KG1 (cell line): ENCODE results near the gene FAM170B.

Experiments used
- DNase-seq: peaks from one replicate; lab custom pipeline; 2025; lab: John Stamatoyannopoulos, UW

Gene FAM170B

GRCh38 chr10:49103761-49104160 lies 30.1 kb downstream of the FAM170B start:
- no peak for DNase-seq

GRCh38 chr10:49099046-49099445 lies 34.8 kb downstream of the FAM170B start:
- no peak for DNase-seq

- DNase-seq = no peak
Observed at GRCh38 chr10:49096890-49097445, 36.9 kb downstream of the FAM170B start.

GRCh38 chr10:49094646-49095045 lies 39.2 kb downstream of the FAM170B start:
- DNase-seq = no peak

- DNase-seq = no peak
Observed at GRCh38 chr10:49093922-49094321, 39.9 kb downstream of the FAM170B start.

- DNase-seq = no peak
Observed at GRCh38 chr10:49092477-49092876, 41.3 kb downstream of the FAM170B start.

- no peak for DNase-seq
Observed at GRCh38 chr10:49091450-49092210, 42.2 kb downstream of the FAM170B start.

- DNase-seq = no peak
Observed at GRCh38 chr10:49090696-49091380, 43.0 kb downstream of the FAM170B start.

GRCh38 chr10:49090189-49090575 lies 43.6 kb downstream of the FAM170B start:
- no peak for DNase-seq

GRCh38 chr10:49089557-49090188 lies 44.1 kb downstream of the FAM170B start:
- no peak for DNase-seq

- no peak for DNase-seq
Observed at GRCh38 chr10:49089152-49089551, 44.7 kb downstream of the FAM170B start.

- no peak for DNase-seq
Observed at GRCh38 chr10:49086889-49087288, 46.9 kb downstream of the FAM170B start.

GRCh38 chr10:49083261-49083660 lies 50.6 kb downstream of the FAM170B start:
- DNase-seq = no peak

GRCh38 chr10:49082766-49083165 lies 51.1 kb downstream of the FAM170B start:
- DNase-seq = no peak

- DNase-seq = no peak
Observed at GRCh38 chr10:49081547-49082275, 52.1 kb downstream of the FAM170B start.
